ENCODE results near the gene SLC12A5.
"Not testable (repeated sequence)": the region's sequence is repeated elsewhere in the genome, so short reads cannot be mapped to it uniquely, and the experiment has no call there.

SLC12A5 gene

DNA sequence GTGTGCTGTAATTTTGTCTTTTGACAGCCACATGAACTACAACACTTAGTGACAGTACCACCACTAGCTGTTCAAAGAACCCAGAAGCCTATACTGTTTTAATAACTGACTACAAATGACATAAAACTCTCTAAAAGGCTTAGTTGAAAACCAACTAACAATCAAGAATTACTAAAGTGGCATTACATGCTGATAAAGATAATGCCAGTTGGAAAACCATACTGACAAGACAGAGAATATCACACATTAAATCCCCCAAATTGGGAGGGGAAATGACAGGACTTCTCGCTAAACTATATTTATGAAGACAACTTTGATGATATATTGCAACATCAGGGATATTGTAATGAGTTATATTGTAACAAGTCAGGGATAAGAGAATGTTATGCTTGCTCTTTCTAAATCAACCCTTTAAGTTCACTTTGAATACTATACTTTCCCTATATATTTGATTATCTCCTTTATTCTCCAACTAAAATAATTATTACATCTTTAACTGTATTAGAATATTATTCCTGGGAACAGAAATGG is 54.6 kb downstream of the SLC12A5 start:
- Mint-ChIP-seq H3K9me3 (no peaks in the 10 kb centered on the region), H3K4me3 (no peak overlapping the region), H3K27me3 (no peaks in the 10 kb centered on the region), H3K27ac (no peak overlapping the region), H3K4me1 (ENCODE audit: low read depth) (peaks cover 74% of the 10 kb centered on the region), H3K36me3 (ENCODE audit: low read depth) (peaks cover 24% of the 10 kb centered on the region)

DNA sequence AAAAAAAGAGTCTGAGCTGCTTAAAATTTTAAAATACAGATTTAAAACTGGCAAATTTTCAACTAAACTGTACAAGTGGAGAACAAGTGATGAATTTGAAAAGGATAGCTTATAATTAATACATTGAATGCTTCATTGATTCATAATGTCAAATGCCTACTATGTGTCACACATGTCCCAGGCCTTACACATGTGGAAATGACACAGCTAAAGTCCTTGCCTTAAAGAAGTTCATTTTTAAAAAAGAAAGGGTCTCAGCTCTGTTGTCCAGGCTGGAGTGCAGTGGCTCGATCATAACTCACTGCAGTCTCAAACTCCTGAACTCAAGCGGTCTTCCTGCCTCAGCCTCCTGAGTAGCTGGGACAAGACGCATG is 55.8 kb downstream of the SLC12A5 start:
- no peaks in the 10 kb centered on the region for H3K9me3 Mint-ChIP-seq
- H3K27me3 Mint-ChIP-seq: no peaks in the 10 kb centered on the region

DNA sequence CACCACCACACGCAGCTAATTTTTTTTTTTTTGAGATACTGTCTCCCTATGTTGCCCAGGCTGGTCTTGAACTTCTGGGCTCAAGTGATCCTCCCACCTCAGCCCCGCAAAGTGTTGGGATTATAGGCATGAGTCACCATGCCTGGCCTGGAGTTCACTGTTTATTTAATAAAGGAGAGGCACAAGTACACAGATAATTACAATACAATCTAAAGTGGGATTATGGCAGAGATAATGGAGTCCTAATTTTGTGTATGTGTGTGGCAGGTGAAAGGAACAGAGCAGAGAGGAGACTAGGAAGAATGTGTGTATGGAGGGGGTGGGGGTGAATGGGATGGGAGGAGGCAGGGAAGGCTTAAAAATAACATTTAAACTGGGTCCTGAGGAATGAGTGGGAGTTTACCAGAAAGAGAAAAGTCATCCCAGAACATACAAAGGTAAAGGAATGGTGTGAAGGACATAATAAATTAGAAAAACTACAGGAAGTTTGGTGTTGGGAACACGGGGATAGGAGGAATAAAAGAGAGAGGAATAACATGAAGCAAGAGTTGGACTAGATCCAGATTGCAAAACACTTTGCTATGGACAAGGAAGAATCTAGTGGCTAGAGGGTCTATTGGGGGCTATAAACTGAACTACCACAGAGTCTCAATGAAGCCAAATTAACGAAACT is 56.3 kb downstream of the SLC12A5 start:
- peaks cover 17% of the 10 kb centered on the region for H3K36me3 Mint-ChIP-seq (ENCODE audit: low read depth)
- H3K4me3 Mint-ChIP-seq: no peak overlapping the region
- H3K4me1 Mint-ChIP-seq (ENCODE audit: low read depth): peaks cover 83% of the 10 kb centered on the region
- H3K9me3 Mint-ChIP-seq: no peaks in the 10 kb centered on the region
- H3K27ac Mint-ChIP-seq: no peak overlapping the region
- H3K27me3 Mint-ChIP-seq: no peaks in the 10 kb centered on the region

More for the DNA sequence above, 55.8 kb downstream of the SLC12A5 start:
- Mint-ChIP-seq H3K4me3 (no peak overlapping the region), H3K27ac (no peak overlapping the region), H3K4me1 (ENCODE audit: low read depth) (peaks cover 78% of the 10 kb centered on the region), H3K36me3 (ENCODE audit: low read depth) (peaks cover 17% of the 10 kb centered on the region)

GRCh38 chr20:46087161-46087560 is 58.1 kb downstream of the SLC12A5 start:
- H3K27me3 Mint-ChIP-seq: no peaks in the 10 kb centered on the region
- H3K36me3 Mint-ChIP-seq (ENCODE audit: low read depth): peaks cover 17% of the 10 kb centered on the region
- peaks cover 79% of the 10 kb centered on the region for H3K4me1 Mint-ChIP-seq (ENCODE audit: low read depth)
- H3K4me3 Mint-ChIP-seq: peak overlapping the region; percentile 8
- H3K9me3 Mint-ChIP-seq: no peaks in the 10 kb centered on the region
- no peak overlapping the region for H3K27ac Mint-ChIP-seq

DNA sequence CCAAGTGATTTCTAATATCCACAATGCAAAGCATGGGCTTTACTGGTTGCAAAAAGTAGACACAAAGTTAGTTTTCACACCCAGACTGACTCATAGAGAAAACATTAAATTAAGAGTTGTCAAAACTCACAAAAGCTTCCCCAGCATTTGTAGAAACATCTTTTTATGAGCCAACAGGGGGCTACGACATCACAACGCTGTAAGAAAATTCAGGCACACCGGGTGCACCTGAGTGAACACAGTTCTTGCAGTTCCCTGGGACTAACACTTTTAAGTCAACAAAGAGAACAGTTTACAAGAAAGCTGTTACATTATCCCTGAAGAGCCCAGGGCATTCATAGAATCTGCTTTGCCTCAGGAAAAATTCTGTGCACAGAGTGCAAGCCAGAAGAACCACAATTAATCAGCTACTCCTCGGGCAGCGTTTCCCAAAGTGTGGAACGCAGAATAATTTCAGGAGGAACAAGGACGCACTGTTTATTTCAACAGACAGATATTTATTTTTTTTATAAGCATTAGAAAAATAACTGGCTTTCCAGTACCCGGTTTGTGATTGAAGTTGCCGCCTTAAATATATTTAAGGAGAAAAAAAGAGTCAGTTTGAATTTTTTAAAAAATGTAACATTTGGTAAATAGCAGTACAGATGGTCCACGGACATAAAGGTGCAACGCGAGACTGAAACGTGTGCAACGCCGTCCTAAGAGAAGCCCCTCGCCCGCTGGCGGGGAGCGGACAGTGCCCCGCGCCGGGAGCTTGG is 59.6 kb downstream of the SLC12A5 start:
- Mint-ChIP-seq H3K27ac (peak overlapping the region; percentile 89), H3K27me3 (no peaks in the 10 kb centered on the region)

GRCh38 chr20:46089167-46089416 is 60.1 kb downstream of the SLC12A5 start:
- H3K4me3 Mint-ChIP-seq: peak overlapping the region; percentile 91

More for the DNA sequence above, 59.6 kb downstream of the SLC12A5 start:
- peaks cover 64% of the 10 kb centered on the region for H3K4me1 Mint-ChIP-seq (ENCODE audit: low read depth)
- peaks cover 11% of the 10 kb centered on the region for H3K36me3 Mint-ChIP-seq (ENCODE audit: low read depth)
- no peaks in the 10 kb centered on the region for H3K9me3 Mint-ChIP-seq
- H3K4me3 Mint-ChIP-seq: peak overlapping the region; percentile 91

DNA sequence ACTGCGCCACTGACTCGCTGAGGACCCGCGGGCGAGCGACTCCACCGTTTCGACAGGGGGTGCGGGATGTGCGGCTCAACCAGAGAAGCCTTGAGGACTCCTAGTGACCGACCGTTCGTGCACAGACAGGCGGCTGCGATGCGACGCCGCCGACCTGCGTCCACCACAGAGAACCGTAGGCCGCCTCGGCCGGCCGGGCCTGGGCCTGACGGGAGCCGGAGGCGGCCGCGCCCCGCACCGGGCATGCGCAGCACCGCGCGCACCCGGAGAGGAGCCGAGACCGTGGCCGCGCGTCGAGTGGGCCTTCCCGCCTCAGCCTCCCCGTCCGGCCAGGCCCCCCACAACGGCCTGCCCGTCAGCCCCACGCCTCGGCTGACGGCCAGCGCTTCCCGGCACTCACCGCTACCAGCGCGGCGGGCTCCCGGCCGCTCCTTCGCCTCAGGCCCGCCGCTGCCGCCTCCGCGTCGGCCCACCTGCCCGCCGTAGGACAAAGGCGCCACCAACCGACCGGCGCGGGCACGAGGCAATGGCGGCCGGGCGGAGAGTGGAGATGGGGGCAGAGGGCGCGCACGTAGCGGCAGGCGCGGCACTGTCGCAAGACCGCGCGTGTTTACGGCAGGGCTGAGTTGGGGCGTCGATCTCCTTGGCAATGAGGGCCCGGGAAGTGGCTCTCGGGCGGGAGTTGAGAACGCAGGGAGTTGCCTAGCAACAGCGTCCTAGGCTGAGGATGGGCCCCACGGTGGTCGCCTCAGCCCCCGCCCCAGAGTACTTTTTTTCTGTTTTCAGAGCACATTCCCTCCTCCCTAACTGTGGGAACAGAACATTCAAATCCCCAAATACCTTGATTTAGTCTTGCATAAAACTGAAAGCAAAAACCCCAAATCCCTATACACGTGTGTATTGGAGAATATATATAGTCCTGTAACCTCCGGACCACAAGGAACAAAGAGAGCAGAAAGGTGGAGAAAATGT is 60.7 kb downstream of the SLC12A5 start, which contains the start of gene NCOA5:
Gene NCOA5, minus strand, starts transcription at position 546 of the 972 bp plus-strand sequence. CDS start 10,538 bp downstream, outside the sequence.
- H3K36me3 Mint-ChIP-seq (ENCODE audit: low read depth): peaks cover 11% of the 10 kb centered on the region
- H3K4me3 Mint-ChIP-seq: peak within 1 kb of the TSS; percentile 91
- H3K4me1 Mint-ChIP-seq (ENCODE audit: low read depth): peaks cover 53% of the 10 kb centered on the region
- H3K27ac Mint-ChIP-seq: peak within 1 kb of the TSS; percentile 90
- no peaks in the 10 kb centered on the region for H3K9me3 Mint-ChIP-seq
- no peaks in the 10 kb centered on the region for H3K27me3 Mint-ChIP-seq

More at GRCh38 chr20:46089167-46089416, 60.1 kb downstream of the SLC12A5 start:
- H3K4me1 Mint-ChIP-seq (ENCODE audit: low read depth): peaks cover 59% of the 10 kb centered on the region
- H3K36me3 Mint-ChIP-seq (ENCODE audit: low read depth): peaks cover 11% of the 10 kb centered on the region
- H3K27ac Mint-ChIP-seq: peak overlapping the region; percentile 89
- no peaks in the 10 kb centered on the region for H3K9me3 Mint-ChIP-seq
- no peaks in the 10 kb centered on the region for H3K27me3 Mint-ChIP-seq

DNA sequence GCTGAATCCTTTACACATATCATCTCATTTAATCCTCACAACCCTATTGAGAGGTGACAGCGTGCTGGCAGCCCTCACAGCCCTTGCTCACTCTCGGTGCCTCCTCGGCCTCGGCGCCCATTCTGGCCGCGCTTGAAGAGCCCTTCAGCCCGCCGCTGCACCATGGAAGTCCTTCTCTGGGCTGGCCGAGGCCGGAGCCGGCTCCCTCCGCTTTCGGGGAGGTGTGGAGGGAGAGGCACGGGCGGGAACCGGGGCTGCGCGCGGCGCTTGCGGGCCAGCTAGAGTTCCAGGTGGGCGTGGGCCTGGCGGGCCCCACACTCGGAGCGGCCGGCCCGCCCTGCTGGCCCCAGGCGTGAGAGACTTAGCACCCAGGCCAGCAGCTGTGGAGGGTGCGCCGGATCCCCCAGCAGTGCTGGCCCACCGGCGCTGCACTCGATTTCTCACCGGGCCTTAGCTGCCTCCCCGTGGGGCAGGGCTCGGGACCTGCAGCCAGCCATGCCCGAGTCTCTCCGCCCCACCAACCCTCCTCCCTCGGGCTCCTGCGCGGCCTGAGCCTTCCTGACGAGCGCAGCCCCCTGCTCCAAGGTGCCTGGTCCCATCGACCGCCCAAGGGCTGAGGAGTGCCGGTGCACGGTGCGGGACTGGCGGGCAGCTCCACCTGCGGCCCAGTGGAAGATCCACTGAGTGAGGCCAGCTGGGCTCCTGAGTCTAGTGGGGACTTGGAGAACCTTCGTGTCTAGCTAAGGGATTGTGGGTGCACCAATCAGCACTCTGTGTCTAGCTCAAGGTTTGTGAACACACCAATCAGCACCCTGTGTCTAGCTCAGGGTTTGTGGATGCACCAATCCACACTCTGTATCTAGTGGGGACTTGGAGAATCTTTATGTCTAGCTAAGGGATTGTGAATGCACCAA is 62.9 kb downstream of the SLC12A5 start:
- not testable (repeated sequence) for H3K27me3 Mint-ChIP-seq; H3K27ac Mint-ChIP-seq; H3K36me3 Mint-ChIP-seq (ENCODE audit: low read depth); H3K4me3 Mint-ChIP-seq; H3K9me3 Mint-ChIP-seq
- H3K4me1 Mint-ChIP-seq (ENCODE audit: low read depth): peaks cover 31% of the 10 kb centered on the region

GRCh38 chr20:46093531-46093930 is 64.5 kb downstream of the SLC12A5 start:
- no peaks in the 10 kb centered on the region for H3K9me3 Mint-ChIP-seq
- H3K4me3 Mint-ChIP-seq: no peak overlapping the region
- H3K36me3 Mint-ChIP-seq (ENCODE audit: low read depth): peaks cover 3% of the 10 kb centered on the region
- H3K27me3 Mint-ChIP-seq: peaks cover 6% of the 10 kb centered on the region
- peaks cover 15% of the 10 kb centered on the region for H3K4me1 Mint-ChIP-seq (ENCODE audit: low read depth)
- H3K27ac Mint-ChIP-seq: no peak overlapping the region

DNA sequence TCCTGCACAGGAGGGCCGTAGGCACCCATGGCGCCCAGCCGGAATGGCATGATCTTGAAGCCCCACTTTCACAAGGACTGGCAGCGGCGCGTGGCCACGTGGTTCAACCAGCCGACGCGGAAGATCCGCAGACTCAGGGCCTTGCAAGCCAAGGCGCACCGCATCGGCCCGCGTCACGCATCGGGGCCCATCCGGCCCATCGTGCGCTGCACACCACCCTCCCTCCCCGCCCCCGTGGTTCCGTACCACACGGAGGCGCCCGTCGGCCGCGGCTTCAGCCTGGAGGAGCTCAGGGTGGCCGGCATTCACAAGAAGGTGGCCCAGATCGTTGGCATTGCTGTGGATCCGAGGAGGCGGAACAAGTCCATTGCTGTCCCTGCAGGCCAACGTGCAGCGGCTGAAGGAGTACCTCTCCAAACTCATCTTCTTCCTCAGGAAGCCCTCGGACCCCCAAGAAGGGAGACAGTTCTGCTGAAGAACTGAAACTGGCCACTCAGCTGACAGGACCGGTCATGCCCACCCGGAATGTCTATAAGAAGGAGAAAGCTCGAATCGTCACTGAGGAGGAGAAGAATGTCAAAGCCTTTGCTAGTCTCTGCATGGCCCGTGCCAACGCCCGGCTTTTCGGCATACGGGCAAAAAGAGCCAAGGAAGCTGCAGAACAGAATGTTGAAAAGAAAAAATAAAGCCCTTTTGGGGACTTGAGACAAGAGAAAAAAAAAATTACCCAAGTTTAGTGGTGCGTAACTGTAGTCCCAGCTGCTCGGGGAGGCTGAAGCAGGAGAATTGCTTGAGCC is 70.7 kb downstream of the SLC12A5 start:
- H3K4me1 Mint-ChIP-seq (ENCODE audit: low read depth): peaks cover 4% of the 10 kb centered on the region
- H3K9me3 Mint-ChIP-seq: no peaks in the 10 kb centered on the region
- no peaks in the 10 kb centered on the region for H3K36me3 Mint-ChIP-seq (ENCODE audit: low read depth)
- H3K27me3 Mint-ChIP-seq: peaks cover 47% of the 10 kb centered on the region
- H3K27ac Mint-ChIP-seq: no peak overlapping the region
- no peak overlapping the region for H3K4me3 Mint-ChIP-seq

DNA sequence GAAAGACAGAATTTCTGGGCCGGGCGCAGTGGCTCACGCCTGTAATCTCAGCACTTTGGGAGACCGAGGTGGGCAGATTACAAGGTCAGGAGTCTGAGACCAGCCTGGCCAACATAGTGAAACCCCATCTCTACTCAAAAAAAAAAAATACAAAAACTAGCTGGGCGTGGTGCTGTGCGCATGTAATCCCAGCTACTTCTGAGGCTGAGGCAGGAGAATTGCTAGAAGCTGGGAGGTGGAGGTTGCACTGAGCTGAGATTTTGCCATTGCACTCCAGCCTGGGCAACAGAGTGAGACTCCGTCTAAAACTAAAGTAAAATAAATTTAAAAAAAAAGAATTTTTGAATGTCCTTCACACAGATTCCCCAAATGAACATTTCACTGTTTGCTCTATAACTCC is 71.4 kb downstream of the SLC12A5 start:
- not testable (repeated sequence) for H3K4me3 Mint-ChIP-seq; H3K4me1 Mint-ChIP-seq (ENCODE audit: low read depth); H3K27ac Mint-ChIP-seq; H3K9me3 Mint-ChIP-seq; H3K36me3 Mint-ChIP-seq (ENCODE audit: low read depth)
- H3K27me3 Mint-ChIP-seq: peaks cover 55% of the 10 kb centered on the region

DNA sequence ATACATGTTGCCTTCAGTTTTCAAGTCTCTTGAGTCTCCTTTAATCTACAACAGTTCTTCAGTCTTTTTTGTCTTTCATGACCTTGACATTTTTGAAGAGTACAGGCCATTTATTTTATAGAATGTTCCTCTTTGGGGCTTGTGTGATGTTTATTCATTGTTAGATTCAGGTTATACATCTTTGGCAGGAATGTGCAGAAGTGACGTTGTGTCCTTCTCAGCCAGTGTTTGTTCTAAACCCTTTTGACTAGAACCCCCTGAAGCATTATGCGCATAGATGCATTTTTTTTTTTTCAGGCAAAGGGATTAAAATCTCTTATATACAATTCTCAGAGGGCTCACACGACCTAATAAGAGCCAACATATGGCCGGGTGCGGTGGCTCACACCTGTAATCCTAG is 72.0 kb downstream of the SLC12A5 start:
- Mint-ChIP-seq H3K27me3 (peaks cover 58% of the 10 kb centered on the region), H3K36me3 (ENCODE audit: low read depth) (no peaks in the 10 kb centered on the region), H3K27ac (no peak overlapping the region), H3K9me3 (no peaks in the 10 kb centered on the region), H3K4me3 (no peak overlapping the region), H3K4me1 (ENCODE audit: low read depth) (peaks cover 4% of the 10 kb centered on the region)

DNA sequence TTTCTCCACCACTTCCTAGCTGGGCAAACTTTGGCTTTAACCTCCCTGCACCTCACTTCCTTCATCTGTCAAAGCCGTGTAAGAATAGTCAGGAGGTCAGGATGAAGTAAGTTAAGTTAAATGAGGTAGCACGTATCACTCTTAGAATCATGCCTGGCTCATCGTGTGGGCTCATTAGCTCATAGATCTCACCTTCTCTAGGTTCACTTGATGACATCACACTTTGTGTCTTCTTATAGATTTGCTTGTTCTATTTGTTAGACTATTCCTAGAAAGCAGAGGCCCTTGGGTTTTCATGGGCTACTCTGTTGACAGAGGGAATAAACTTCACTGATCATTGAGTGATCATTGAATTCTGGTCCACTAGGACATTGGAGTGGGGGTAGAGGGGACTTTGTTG is 72.9 kb downstream of the SLC12A5 start:
- Mint-ChIP-seq H3K9me3 (no peaks in the 10 kb centered on the region), H3K4me3 (no peak overlapping the region), H3K4me1 (ENCODE audit: low read depth) (peaks cover 4% of the 10 kb centered on the region), H3K36me3 (ENCODE audit: low read depth) (no peaks in the 10 kb centered on the region), H3K27ac (no peak overlapping the region), H3K27me3 (peaks cover 55% of the 10 kb centered on the region)

Measured in stimulated activated naive CD8-positive, alpha-beta T cell treated with anti-CD3 and anti-CD28 coated beads, Interleukin-15, Interleukin-2, amounts not matched to agents 100 ng/mL and 50 ng/mL, for 24 hours (primary cell).